DMS79 treated with DMSO at 0.1 percent for 48 hours (cell line): Measurements from ENCODE around the gene REV1.
"Not testable (repeated sequence)": the region's sequence is repeated elsewhere in the genome, so short reads cannot be mapped to it uniquely, and the experiment has no call there.

Source experiments
- DNase-seq: peaks from one replicate; lab custom pipeline; 2025; lab: John Stamatoyannopoulos, UW

REV1 gene

DNA sequence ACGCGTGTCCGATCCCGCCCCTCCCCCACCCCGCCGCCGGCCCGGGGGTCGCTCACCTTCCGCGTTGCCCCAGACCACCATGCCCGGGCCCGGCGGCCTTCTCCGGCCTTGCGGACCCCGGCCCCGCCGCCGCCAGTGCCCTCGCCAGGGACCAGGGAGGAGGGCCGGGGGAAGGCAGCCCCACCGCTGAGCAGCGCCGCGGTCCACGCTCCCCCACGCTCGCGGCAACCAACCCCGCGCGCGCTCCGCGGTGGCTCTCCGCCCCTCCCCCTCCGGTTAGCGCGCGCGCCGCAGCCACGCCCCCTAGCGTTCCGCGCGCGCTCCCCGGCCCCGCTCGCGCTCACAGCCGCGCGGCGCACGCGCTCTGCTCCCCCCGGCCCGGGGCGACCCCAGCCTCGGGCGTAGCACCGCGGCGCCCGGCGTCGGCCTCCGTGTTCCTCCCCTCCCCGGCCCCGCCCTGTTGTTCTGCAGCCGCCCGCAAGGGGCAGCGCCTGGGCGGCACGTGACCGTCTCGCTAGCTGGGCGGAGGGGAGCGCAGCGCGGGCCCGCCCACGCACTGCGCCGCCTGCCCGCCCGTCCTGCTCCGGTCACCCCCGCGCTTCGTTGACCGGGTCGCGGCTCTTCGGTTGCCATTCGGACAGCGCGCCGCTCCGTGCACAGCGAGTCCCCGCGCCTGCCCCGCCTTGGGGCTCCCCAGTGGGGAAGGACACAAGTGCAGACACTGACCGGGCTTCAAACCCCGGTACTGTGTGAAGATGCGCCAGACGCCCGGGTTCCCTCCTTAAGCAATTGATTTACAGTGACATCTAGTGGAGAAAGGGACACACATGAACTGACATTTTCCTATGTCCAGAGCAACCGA, at the start of gene REV1:
TSS of gene REV1 (minus strand) at position 257 of the 862 bp plus-strand sequence. CDS start 25,042 bp downstream, outside the sequence.
- DNase-seq: peak; percentile 94

- DNase-seq: no peak
These were observed 48.2 kb upstream of the REV1 start for GRCh38 chr2:99537910-99538485.

DNA sequence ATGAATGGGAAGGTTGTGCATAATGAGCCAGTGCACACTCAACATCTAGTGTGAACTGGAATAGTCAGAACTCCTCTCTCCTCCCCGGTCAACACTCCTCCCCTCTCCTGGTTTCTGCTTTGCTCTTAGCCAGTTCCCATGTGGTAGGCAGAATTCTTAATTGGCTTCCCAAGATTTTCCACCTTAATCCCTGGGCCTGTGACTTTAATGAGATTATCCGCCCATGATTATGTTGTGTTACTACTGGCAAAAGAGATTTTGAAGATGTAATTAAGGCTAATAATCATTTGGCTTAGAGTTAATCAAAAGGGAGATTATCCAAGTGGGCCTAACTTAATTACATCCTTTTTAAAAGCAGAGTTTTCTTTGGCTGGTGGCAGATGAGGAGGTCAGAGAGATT, 34.2 kb upstream of the REV1 start:
- DNase-seq: no peak

DNA sequence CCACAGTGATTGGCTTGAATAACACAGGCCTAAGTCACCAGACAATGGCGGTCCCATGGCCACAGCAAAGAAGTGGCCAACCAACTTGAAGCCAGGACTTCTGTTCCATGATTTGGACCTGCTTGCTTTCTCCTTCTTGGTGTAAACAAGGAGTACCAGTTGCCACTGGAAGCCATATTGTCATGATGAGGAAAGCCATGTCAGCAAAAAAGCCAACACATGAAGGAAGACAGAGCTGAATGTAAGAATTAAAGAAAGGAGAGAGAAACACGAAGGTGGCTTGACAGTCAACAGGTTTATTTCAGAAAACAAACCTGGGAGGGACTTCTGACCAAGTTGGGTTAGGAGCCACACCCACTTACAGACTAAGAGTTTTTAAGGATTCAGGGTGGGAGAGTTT, 32.3 kb upstream of the REV1 start:
- DNase-seq: no peak

GRCh38 chr2:99520813-99521212, 31.0 kb upstream of the REV1 start:
- no peak for DNase-seq

DNA sequence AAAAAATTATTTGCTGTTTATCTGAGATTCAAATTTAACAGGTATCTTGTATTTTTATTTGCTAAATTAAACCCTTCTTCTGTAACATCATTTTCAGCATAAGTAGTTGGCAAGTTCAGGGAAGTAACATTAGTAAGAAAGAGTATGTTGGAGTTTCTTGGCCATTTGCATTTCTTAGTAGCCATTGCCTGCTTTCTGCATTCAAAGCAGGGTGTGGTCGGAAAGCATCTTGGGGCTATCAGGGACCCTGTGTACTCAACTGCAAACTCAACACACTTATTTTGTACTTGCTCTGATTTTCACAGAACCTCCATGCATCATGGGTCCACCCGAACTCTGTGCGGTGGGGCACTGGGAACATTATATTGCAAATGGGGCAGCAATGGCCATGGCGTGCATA, 30.4 kb upstream of the REV1 start:
- no peak for DNase-seq

DNA sequence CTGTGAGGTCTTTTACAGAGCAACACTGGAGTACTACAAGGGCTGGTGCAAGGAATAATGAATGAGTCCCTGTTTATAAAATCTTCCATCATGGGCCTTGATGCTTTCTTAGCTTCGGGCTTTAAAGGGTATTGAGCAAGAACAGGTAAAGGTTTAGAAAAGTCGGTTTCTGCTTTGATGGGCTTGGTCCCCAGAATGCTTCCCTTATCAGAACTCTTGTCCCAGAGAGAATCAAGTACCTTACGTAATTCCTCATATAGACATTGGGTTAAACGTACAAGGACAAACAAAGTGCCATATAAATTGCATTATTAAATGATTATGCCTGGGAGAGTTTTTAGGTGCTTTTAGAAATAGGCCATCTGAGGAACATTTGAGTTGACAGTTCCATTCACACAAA, 24.5 kb upstream of the REV1 start:
- DNase-seq: no peak

- DNase-seq: no peak
These were observed 22.4 kb upstream of the REV1 start for GRCh38 chr2:99512181-99512591.

GRCh38 chr2:99509387-99509786, 19.6 kb upstream of the REV1 start:
- DNase-seq: no peak

GRCh38 chr2:99507937-99508818, 18.4 kb upstream of the REV1 start:
- DNase-seq: peak; percentile 97

- no peak for DNase-seq
These were observed 15.2 kb upstream of the REV1 start for GRCh38 chr2:99504844-99505584.

- not testable (repeated sequence) for DNase-seq
These were observed 14.0 kb upstream of the REV1 start for GRCh38 chr2:99503662-99504416.

- no peak for DNase-seq
These were observed 6.2 kb upstream of the REV1 start for GRCh38 chr2:99496021-99496420.

GRCh38 chr2:99495115-99495860, 5.5 kb upstream of the REV1 start:
- DNase-seq: peak; percentile 84

DNA sequence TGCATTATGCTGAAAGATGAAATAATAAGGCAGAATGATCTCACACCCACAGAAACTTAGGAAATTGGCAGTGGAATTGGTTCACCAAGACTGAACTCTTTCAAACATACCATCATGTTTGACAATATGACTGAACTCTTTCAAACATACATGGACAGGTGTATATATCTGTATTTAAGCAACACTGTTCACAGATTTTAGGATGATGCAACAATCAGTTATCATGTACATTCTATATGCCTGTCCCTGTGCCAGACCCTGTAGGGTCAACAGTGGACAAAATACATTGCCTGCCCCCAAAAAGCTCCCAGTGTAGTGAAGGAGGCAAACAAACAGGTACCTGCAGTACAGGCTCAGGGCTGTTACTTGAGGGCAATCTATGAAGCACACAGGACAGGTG, 2.9 kb upstream of the REV1 start:
- DNase-seq: no peak

DNA sequence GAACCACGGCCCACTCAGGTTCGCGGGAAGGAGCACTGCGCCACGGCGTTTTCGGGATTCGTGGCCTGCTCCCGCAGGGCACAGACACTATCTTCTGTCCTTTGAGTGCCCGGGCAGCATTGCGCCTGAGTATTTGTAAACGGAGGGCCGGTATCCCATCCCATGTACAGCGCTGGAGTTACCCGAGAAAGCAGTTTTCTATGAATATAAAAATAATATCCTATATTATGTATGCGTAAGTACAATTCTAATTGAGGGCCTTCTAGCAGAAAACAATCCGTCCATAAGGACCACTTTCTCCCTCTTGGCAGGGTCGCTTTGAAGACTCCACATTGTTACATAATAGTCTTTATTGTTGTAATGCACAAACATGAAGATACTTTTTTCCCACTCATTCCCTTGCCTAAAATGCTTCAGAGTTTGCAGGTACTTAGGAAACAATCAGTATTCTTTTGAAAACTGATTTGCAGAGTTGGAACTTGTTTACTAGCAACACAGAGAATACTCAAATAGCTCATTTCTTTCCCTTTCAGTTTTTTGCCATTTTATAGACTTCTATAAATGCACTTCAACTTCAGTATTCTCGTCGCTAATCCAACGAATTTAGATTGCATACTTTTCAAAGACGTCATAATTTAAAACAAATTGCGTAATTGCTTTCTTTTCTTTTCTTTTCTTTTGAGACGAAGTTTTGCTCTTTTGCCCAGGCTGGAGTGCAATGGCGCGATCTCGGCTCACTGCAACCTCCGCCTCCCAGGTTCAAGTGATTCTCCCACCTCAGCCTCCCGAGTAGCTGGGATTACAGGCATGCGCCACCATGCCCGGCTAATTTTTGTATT, 1.0 kb upstream of the REV1 start:
- DNase-seq: peak; percentile 71

GRCh38 chr2:99489063-99489760, 605 bp downstream of the REV1 start:
- no peak for DNase-seq

DNA sequence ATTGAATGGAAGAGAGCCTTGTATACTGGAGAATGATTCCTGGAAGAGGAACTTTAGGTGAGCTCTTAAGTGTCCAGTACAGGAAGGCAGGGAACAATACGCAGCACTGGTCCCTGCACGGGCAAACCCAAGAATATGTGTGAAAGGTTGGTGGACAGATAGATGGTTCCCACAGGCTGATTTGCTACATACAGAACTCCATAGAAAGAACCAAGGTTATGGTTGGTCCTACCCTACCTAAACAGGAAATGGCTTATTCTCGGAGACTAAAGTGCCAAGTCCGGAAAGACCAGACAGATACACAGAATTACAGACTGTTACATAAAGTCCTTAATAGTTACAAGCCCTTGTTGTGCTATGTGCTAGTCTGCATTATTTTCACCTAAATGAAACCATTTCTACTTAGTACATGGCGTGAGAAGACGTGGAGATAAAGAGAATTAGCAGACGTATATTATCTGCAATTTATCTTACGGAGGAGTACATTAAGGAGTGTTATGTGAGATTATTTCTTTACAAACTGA, 1.2 kb downstream of the REV1 start:
- peak; percentile 53 for DNase-seq

DNA sequence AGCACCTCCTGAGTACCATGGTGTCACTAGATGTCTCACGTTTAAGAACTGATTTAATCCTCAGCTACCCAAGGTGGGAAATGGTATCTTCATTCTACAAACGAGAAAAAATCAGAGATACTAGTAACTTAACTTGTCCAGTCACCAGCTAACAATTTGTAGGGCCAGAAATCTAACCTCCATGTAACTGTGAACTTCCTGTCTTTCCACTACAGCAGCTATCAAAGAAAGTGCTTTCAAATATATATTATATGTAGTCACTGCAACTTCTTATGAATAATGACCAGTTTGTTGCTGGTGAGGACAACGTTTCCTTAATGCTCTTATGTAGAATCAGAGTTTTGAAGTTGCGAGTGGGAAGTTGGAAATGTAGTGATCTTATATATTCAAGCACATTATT, 1.9 kb downstream of the REV1 start:
- peak; percentile 73 for DNase-seq
